Activated effector memory CD4-positive, alpha-beta T cell treated with anti-CD3 and anti-CD28 coated beads, Interleukin-2, amount 50 U/mL, for 16 hours (primary cell): ENCODE measurements around the gene CACNA1B.

Source experiments
- DNase-seq: peaks from one replicate; pipeline ENCODE4 v3.0.0-alpha.2; 2020

The CACNA1B gene

GRCh38 chr9:137924169-137924568 lies 46.6 kb downstream of the CACNA1B start:
- DNase-seq, result no peak

GRCh38 chr9:137924761-137925369 lies 47.3 kb downstream of the CACNA1B start:
- no peak for DNase-seq

- no peak for DNase-seq
Measured at GRCh38 chr9:137943655-137944054, 66.1 kb downstream of the CACNA1B start.

- no peak for DNase-seq
Measured at GRCh38 chr9:137945581-137945980, 68.0 kb downstream of the CACNA1B start.

GRCh38 chr9:137946993-137947392 lies 69.4 kb downstream of the CACNA1B start:
- no peak for DNase-seq

- no peak for DNase-seq
Measured at GRCh38 chr9:137948642-137949041, 71.1 kb downstream of the CACNA1B start.

GRCh38 chr9:137949260-137949659 lies 71.7 kb downstream of the CACNA1B start:
- DNase-seq, result no peak

- no peak for DNase-seq
Measured at GRCh38 chr9:137951107-137951506, 73.5 kb downstream of the CACNA1B start.

- DNase-seq, result no peak
Measured at GRCh38 chr9:137951597-137952490, 74.3 kb downstream of the CACNA1B start.

- DNase-seq, result no peak
Measured at GRCh38 chr9:137952976-137953666, 75.5 kb downstream of the CACNA1B start.

GRCh38 chr9:137953683-137954438 lies 76.3 kb downstream of the CACNA1B start:
- DNase-seq, result no peak

GRCh38 chr9:137955224-137955570 lies 77.6 kb downstream of the CACNA1B start:
- DNase-seq, result no peak

GRCh38 chr9:137955586-137955985 lies 78.0 kb downstream of the CACNA1B start:
- no peak for DNase-seq

- no peak for DNase-seq
Measured at GRCh38 chr9:137956039-137956438, 78.5 kb downstream of the CACNA1B start.

- DNase-seq, result peak; percentile 41
Measured at GRCh38 chr9:137956688-137957385, 79.3 kb downstream of the CACNA1B start.

GRCh38 chr9:137959641-137960411 lies 82.2 kb downstream of the CACNA1B start:
- peak; percentile 50 for DNase-seq

- peak; percentile 48 for DNase-seq
Measured at GRCh38 chr9:137960496-137960895, 82.9 kb downstream of the CACNA1B start.

GRCh38 chr9:137963525-137963924 lies 85.9 kb downstream of the CACNA1B start:
- DNase-seq, result no peak

- DNase-seq, result peak; percentile 36
Measured at GRCh38 chr9:137965177-137965795, 87.7 kb downstream of the CACNA1B start.

GRCh38 chr9:137967280-137967953 lies 89.8 kb downstream of the CACNA1B start:
- peak; percentile 25 for DNase-seq
